ENCODE data around the gene WDR87. TPM values are rescaled to one million over a fixed set of nuclear protein-coding genes. Genes with fewer than 3 reads are reported as not detected.
A peak's percentile ranks its signal among the peaks of the same experiment; 100 is the strongest.

Gene WDR87
- total and polyA plus RNA-seq, 10 donors, result not detected

DNA sequence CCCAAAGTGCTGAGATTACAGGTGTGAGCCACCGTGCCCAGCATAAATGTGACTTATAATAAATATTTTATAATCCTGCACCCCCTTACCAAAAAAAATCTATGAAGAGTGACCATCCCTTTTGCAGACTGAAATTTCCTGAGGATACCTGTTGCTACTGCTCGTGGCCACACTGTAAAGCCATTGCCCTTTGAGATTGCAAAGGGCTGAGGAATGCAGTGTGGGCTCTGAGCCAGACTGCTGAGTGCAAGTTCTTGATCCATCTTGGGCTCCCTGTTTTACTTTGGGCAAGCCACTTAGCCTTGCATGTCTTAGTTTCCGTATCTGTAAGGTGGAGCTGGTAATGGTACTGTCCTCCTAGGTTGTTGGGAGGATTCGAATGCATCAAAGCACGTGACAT, 24.0 kb upstream of the WDR87 start:
- 89 to 97% (median 94%) methylated on average over 5 of the region's 5 CpGs for WGBS, 5 donors
- no peak for TF ChIP-seq POLR2AphosphoS5 (IDR thresholded peaks at IDR 0.05)
- TF ChIP-seq POLR2A (IDR thresholded peaks at IDR 0.05), result no peak
- TF ChIP-seq, protein P1, sequence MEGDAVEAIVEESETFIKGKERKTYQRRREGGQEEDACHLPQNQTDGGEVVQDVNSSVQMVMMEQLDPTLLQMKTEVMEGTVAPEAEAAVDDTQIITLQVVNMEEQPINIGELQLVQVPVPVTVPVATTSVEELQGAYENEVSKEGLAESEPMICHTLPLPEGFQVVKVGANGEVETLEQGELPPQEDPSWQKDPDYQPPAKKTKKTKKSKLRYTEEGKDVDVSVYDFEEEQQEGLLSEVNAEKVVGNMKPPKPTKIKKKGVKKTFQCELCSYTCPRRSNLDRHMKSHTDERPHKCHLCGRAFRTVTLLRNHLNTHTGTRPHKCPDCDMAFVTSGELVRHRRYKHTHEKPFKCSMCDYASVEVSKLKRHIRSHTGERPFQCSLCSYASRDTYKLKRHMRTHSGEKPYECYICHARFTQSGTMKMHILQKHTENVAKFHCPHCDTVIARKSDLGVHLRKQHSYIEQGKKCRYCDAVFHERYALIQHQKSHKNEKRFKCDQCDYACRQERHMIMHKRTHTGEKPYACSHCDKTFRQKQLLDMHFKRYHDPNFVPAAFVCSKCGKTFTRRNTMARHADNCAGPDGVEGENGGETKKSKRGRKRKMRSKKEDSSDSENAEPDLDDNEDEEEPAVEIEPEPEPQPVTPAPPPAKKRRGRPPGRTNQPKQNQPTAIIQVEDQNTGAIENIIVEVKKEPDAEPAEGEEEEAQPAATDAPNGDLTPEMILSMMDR (IDR thresholded peaks at IDR 0.05 in 8 of 11, conservative IDR thresholded peaks at IDR 0.05 in 3 of 11), result no peak
- H3K4me1 ChIP-seq, result peaks cover 15 to 92% (median 72%) of the 10 kb centered on the region in 6 donors
- H3K27me3 ChIP-seq (replicated peaks in 1 of 7), result no peaks in the 10 kb centered on the region
- intact Hi-C loops (cut with DNase I; ENCODE audit: low total_unique reads), result no loop called here
- no peak for DNase-seq
- peaks cover 0 to 5% (median 0%) of the 10 kb centered on the region in 6 donors for H3K36me3 ChIP-seq
- peak overlapping the region in 2 of 8 donors; percentile 83 to 87 for H3K27ac ChIP-seq
- peaks cover 2 to 10% (median 8%) of the 10 kb centered on the region in 8 donors for H3K9me3 ChIP-seq
- no peak overlapping the region for H3K4me3 ChIP-seq

DNA sequence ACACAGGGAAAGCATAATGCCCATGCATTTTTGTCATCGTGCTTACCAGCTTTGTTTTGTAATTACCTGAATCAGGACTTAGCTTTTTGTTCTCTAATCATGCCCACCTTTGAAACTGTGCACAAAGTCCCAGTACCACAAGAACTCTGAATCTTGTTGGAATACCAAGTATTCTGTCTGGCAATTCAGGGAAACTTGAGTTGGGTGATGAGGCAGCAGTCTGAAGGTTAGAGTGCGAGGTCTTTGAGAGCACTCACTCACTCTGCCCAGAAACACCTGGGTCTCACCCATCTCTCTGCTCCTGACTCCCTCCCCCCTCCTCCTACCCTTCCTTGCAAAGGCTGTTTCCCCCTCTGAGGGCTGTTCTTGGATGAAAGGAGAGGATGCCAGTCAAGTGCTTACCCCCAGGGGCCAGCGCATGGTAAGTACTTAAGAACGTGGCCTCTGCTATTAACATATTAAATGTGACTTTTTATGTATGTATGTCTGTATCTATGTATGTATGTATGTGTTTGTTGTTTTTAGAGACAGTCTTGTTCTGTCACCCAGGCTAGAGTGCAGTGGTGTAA, 23.0 kb upstream of the WDR87 start:
- no peaks in the 10 kb centered on the region for H3K9me3 ChIP-seq
- WGBS, 5 donors, result 71 to 85% (median 82%) methylated on average over 4 of the region's 4 CpGs
- TF ChIP-seq, protein P1 (IDR thresholded peaks at IDR 0.05 in 8 of 11, conservative IDR thresholded peaks at IDR 0.05 in 3 of 11), result no peak
- no peak for TF ChIP-seq POLR2A (IDR thresholded peaks at IDR 0.05)
- intact Hi-C loops (cut with DNase I; ENCODE audit: low total_unique reads), result no loop called here
- peak overlapping the region in 7 of 8 donors; percentile 58 to 87 (median 80) for H3K27ac ChIP-seq
- peaks cover 0 to 5% (median 0%) of the 10 kb centered on the region in 6 donors for H3K36me3 ChIP-seq
- no peaks in the 10 kb centered on the region for H3K27me3 ChIP-seq (replicated peaks in 1 of 7)
- no peak overlapping the region for H3K4me3 ChIP-seq
- H3K4me1 ChIP-seq, result peaks cover 15 to 91% (median 72%) of the 10 kb centered on the region in 6 donors
- no peak for DNase-seq

DNA sequence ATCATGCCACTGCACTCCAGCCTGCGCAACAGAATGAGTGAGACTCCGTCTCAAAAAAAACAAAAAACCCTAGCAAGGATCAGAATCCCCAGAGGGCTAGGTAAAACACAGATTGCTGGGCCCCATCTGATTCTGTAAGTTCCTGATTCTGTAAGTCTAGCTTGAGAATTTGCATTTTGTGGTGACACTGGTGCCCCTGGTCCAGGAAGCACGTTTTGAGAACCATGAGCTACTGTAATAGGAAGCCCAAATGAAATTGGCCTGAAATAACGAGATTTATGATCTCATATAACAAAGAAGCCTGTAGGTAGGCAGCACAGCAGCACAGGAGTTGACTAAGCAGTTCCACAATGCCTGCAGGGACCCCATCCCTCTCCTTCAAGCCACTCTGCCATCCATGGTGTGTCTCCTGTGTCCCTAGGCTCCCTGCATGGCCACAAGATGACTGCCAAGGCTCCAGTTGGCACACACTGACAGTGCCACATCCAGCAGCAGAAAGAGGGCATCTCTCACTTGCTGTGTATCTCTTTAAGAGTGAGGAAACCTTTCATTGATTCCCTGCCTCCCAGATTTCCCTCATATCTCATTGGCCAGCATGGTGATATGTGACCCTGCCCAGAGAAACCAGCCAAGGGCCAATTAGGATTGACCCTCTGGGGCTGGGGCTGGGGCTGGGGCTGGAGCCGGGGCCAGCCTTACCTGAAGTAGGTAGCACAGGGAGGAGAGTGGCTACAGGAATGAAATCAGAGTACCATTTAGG, 22.3 kb upstream of the WDR87 start:
- TF ChIP-seq POLR2AphosphoS5 (IDR thresholded peaks at IDR 0.05) (peak in 2 of 3 donors; percentile 30 to 48), POLR2A (IDR thresholded peaks at IDR 0.05) (no peak)
- Histone ChIP-seq H3K27me3 (replicated peaks in 1 of 7) (no peaks in the 10 kb centered on the region), H3K4me1 (peaks cover 15 to 89% (median 70%) of the 10 kb centered on the region in 6 donors), H3K4me3 (peak overlapping the region in 1 of 8 donors; percentile 31), H3K36me3 (peaks cover 0 to 3% (median 0%) of the 10 kb centered on the region in 6 donors), H3K27ac (peak overlapping the region; percentile 55 to 87 (median 79)), H3K9me3 (no peaks in the 10 kb centered on the region)
- 32 to 51% (median 47%) methylated on average over 5 of the region's 5 CpGs for WGBS, 5 donors
- intact Hi-C loops (cut with DNase I; ENCODE audit: low total_unique reads), result no loop called here
- no peak for DNase-seq

DNA sequence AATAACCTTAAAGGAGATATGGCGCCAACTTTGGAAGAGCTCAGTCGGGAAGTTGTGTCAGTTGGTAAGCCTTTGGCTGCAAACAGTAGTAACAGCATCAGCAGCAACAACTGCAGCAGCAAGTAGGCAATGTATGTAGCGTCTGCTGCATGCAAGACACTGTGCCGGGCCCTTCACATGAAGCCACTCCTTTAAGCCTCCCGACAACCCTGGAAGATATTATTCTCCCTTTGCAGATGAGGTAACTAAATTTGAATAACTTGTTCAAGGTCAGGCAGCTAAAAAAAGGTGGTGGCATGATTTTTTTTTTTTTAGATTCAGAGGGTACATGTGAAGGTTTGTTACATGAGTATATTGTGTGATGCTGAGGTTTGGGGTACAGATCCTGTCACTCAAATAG, 20.3 kb upstream of the WDR87 start:
- no peaks in the 10 kb centered on the region for H3K9me3 ChIP-seq
- 59 to 79% (median 76%) methylated on average over 5 of the region's 5 CpGs for WGBS, 5 donors
- TF ChIP-seq, protein P1 (IDR thresholded peaks at IDR 0.05 in 8 of 11, conservative IDR thresholded peaks at IDR 0.05 in 3 of 11), result no peak
- TF ChIP-seq POLR2A (IDR thresholded peaks at IDR 0.05) (no peak), POLR2AphosphoS5 (IDR thresholded peaks at IDR 0.05) (no peak)
- H3K27me3 ChIP-seq (replicated peaks in 1 of 7), result no peaks in the 10 kb centered on the region
- no peak overlapping the region for H3K4me3 ChIP-seq
- intact Hi-C loops (cut with DNase I; ENCODE audit: low total_unique reads), result no loop called here
- DNase-seq, result no peak
- H3K27ac ChIP-seq, result peak overlapping the region in 5 of 8 donors; percentile 32 to 65 (median 45)
- H3K4me1 ChIP-seq, result peaks cover 8 to 89% (median 58%) of the 10 kb centered on the region in 6 donors
- peaks cover 0 to 11% (median 0%) of the 10 kb centered on the region in 6 donors for H3K36me3 ChIP-seq

All from spleen (tissue), 11 donors.